Bronchial epithelial cell (primary cell): ENCODE measurements around the gene PIEZO1. TPM values are rescaled to one million over a fixed set of nuclear protein-coding genes. Genes with fewer than 3 reads are reported as not detected.

Experiments used
- DNase-seq: peaks from one replicate; pipeline ENCODE4 v3.0.0-alpha.2; 2010; ENCODE audit warnings: low read depth
- FAIRE-seq: peaks from 2 replicates; lab custom pipeline; 2011; peaks lifted over from hg19 to GRCh38; lab: Jason Lieb, UNC
- H3K27me3 ChIP-seq: 2 replicates; pipeline ENCODE4 v1.5.1; 2011; ENCODE audit warnings: low read length; ENCODE audit not compliant: control insufficient read depth, insufficient read depth
- H3K36me3 ChIP-seq: 2 replicates; pipeline ENCODE4 v1.5.1; 2011; ENCODE audit warnings: low read length; ENCODE audit not compliant: control insufficient read depth, insufficient read depth
- H3K4me3 ChIP-seq: 2 replicates; pipeline ENCODE4 v1.5.1; 2011; ENCODE audit warnings: mild to moderate bottlenecking, low read depth, low read length, control low read depth
- CTCF ChIP-seq: IDR thresholded peaks from 2 replicates; pipeline ENCODE4 v1.5.1; 2011; ENCODE audit warnings: mild to moderate bottlenecking, moderate library complexity, low read length, control low read depth, inconsistent platforms; ENCODE audit not compliant: insufficient read depth, severe bottlenecking
- total RNA-seq: library from RNA; depleted of rRNA; stranded (reverse); fragments of >200 nt; gene quantifications from 2 replicates; pipeline ENCODE4 v1.2.1, GENCODE V29; 2014

Gene PIEZO1
- total RNA-seq, 1 donor from 2014 or later = 98.2 TPM

GRCh38 chr16:88735121-88735520, 49.9 kb downstream of the PIEZO1 start:
- TF ChIP-seq CTCF = no peak
- no peak for FAIRE-seq
- no peak for DNase-seq
- no peak overlapping the region for H3K4me3 ChIP-seq
- no peaks in the 10 kb centered on the region for H3K27me3 ChIP-seq
- peaks cover 46% of the 10 kb centered on the region for H3K36me3 ChIP-seq

- Histone ChIP-seq H3K27me3 (no peaks in the 10 kb centered on the region), H3K36me3 (peaks cover 47% of the 10 kb centered on the region), H3K4me3 (no peak overlapping the region)
- no peak for TF ChIP-seq CTCF
- DNase-seq = no peak
- FAIRE-seq = no peak
Measured at GRCh38 chr16:88734361-88734728, 50.7 kb downstream of the PIEZO1 start.

- Histone ChIP-seq H3K36me3 (peaks cover 47% of the 10 kb centered on the region), H3K4me3 (no peak overlapping the region), H3K27me3 (no peaks in the 10 kb centered on the region)
- DNase-seq (no peak), FAIRE-seq (no peak)
- no peak for TF ChIP-seq CTCF
Measured at GRCh38 chr16:88733630-88734360, 51.2 kb downstream of the PIEZO1 start.

- no peak for TF ChIP-seq CTCF
- FAIRE-seq (no peak), DNase-seq (no peak)
- Histone ChIP-seq H3K4me3 (no peak overlapping the region), H3K36me3 (peaks cover 45% of the 10 kb centered on the region), H3K27me3 (no peaks in the 10 kb centered on the region)
Measured at GRCh38 chr16:88732961-88733294, 52.1 kb downstream of the PIEZO1 start.

GRCh38 chr16:88732172-88732960, 52.7 kb downstream of the PIEZO1 start:
- Histone ChIP-seq H3K4me3 (no peak overlapping the region), H3K36me3 (peaks cover 50% of the 10 kb centered on the region), H3K27me3 (no peaks in the 10 kb centered on the region)
- TF ChIP-seq CTCF = no peak
- FAIRE-seq (no peak), DNase-seq (no peak)
